HG02642 (cell line): ENCODE data around the gene UBE2E3.
A peak's percentile ranks its signal among the peaks of the same experiment; 100 is the strongest.

ENCODE experiments used
- ATAC-seq: cut with Tn5 transposase; IDR thresholded peaks from one replicate; pipeline ENCODE4 v1.9.1; 2021; ENCODE audit warnings: mild to moderate bottlenecking; ENCODE audit not compliant: unreplicated experiment, poor library complexity

The UBE2E3 gene

DNA sequence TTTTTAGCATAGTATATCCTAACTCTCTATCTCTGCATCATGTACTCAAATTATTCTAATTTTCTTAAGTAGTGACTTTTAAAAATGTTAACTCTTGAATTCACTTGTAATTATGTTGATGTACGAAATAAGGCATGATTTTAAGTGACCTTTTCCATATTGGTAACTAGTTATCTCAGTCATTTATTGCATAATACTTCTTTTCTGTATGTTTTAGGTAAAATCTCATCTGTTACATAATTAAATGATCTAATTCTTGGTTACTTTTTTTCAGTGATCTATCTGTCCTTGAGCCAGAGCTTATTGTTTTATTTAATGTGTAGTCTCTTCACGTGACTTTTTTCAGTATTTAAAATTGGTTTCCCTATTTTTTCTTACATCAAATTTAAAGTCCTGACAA lies 4.8 kb upstream of the UBE2E3 start:
- ATAC-seq = no peak

DNA sequence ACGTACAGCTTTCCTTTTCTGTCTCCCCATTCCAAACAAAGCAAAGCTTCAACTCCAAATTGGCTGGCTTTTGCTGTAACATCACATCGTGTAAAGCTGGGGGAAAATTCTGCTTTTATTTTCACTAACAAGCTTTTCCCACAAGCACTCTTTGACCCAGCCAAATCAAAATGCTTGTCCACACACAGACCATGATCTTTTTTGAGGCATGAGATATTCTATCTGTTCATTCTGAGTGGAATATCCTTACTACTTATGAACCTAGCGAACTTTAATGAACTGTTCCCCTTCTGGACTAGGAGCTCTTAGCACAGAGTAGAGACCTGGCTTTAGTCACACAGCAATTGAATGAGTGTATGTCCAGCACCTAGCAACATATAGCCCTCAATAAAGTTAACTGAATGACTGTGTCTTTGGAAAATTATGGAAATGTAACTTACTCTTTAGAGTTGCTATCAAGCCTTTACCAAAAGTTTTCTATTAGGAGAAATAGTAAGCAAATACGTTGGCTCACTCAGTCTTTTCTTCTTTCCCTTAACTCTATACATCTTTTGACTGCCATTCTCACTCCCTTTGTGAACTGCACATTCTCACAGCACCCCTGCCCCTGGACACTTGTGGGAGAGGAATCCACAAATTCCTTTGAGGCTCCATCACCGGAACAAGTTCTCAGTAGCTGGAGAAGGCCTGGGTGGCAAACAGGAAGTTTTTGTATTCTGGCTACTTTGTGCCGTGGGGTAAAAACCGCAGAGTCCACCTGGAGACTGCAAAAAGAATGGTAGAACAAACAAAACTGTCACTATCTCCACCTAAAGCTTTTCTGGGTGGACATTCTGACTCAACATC lies 1.3 kb upstream of the UBE2E3 start:
- no peak for ATAC-seq

DNA sequence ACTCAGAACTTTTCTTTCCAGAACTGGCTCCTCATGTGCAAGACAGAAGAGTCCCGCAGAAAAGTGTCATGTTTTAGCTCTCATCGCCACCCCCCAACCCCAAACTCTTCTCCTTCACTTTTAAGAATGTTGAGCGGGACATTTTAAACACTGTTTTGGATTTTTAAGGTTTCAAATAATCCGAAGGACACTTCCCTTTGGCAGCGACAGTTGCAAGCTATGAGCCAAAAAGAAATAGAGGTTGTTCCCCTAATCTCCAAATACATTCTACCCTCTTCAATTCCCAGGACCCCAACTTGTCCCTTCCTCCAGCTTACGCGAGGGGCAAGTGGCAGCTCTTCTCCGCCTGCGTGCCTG lies 678 bp upstream of the UBE2E3 start:
- ATAC-seq = no peak

- ATAC-seq = peak; percentile 17
Measured at GRCh38 chr2:180980943-180981911, 822 bp downstream of the UBE2E3 start.

- peak; percentile 33 for ATAC-seq
Measured at GRCh38 chr2:180983468-180984242, 3.2 kb downstream of the UBE2E3 start.

DNA sequence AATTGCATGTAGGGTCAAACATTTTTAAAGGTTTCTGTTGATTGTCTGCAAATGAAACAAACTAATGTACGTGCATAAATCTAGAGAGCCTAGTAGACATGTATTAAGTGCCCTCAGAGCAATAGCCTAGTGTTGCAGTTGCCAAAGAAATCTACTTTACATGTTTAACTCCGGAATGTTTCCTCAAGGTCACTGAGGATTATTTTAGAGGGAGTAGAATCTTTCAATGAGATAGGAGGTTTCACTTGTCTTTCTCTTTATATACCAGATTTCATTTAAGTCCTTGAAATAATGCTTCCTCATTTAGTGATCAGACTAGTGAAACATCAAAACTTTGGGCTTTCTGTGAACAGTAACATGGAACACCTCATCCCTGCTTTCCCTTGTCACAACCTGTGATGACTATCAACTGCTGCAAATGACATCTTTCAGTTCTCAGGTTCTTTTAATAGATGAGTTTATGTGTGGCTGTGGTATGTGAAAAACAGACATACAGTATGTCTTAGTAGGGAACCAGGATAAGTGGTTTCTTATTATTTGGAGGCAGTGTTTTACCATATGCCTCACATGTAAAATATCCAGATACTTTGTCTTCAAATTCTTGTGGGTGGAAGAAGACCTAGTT lies 5.5 kb downstream of the UBE2E3 start:
- ATAC-seq = no peak

DNA sequence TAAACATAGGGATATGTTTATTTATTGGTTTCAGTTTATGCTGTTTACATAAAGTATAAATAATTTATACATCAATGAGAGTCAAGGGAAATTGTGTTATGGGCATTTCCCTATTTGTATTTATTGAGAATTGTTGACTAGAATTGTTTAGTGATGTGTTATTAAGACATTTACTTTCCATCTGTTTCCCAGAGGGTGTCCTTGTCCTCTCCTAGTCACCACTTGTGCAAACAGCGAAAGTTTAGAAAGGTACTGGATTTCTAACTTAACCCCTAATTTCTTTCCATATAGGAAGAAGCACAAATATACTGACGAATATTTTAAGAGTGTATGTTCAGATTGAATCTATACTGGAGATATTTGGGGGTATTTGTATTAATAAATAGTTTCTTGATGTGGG lies 6.7 kb downstream of the UBE2E3 start:
- ATAC-seq = no peak

- no peak for ATAC-seq
Measured at GRCh38 chr2:180990337-180990736, 9.9 kb downstream of the UBE2E3 start.

- ATAC-seq = no peak
Measured at GRCh38 chr2:180990794-180991193, 10.4 kb downstream of the UBE2E3 start.

GRCh38 chr2:180991361-180991760 lies 11.0 kb downstream of the UBE2E3 start:
- no peak for ATAC-seq

GRCh38 chr2:180991820-180992219 lies 11.4 kb downstream of the UBE2E3 start:
- peak; percentile 82 for ATAC-seq

DNA sequence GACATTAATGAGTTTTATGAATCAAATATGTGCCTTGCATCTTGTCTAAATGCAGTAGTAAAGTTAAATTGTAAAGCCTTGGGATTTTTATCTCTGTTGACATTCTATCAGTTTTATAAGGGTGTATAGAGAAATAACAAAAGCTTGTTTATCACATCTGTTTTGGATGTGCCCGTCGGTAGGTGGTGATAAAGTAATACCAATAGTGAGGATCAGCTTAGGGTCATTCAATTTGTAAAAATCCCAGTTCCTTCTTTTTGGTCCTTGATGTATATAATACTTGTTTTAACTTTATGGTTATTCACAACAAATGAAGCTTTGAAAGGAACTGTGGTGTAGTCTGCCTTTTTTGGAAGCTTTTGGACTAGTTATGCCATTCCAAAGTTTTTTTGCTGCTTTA lies 12.6 kb downstream of the UBE2E3 start:
- no peak for ATAC-seq

- ATAC-seq = no peak
Measured at GRCh38 chr2:180999274-180999964, 19.0 kb downstream of the UBE2E3 start.

DNA sequence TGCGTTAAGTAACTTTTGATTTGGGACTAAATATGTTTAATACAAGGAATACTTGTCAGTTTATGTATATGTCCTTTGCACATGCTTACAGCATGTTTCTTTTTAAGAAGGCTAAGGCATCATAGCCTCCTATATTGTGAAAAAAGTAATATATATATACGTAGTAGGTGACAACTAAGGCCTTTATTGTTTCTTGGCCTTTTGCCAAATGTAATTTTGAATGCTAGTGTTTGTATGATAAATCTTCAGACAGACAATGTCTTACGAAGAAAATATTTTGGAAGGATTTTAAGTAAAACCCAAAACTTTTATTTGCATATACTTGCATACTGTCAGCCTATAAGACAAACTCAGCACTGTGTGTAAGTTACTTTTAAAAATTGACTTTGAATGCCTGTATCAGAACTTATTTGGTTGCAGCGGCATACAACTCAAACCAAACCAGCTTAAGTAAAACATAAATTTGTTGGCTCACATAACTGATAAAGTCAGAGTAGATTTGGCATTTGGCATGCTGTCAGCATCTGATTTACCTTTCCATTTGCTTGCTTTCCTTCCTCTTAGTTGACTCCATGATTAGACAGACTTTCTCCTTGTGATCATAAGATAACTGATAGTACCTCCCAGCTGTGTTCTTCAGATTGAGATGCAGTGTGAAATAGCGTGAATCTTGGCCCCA lies 24.4 kb downstream of the UBE2E3 start:
- ATAC-seq = no peak

- ATAC-seq = no peak
Measured at GRCh38 chr2:181005326-181005655, 24.9 kb downstream of the UBE2E3 start.

DNA sequence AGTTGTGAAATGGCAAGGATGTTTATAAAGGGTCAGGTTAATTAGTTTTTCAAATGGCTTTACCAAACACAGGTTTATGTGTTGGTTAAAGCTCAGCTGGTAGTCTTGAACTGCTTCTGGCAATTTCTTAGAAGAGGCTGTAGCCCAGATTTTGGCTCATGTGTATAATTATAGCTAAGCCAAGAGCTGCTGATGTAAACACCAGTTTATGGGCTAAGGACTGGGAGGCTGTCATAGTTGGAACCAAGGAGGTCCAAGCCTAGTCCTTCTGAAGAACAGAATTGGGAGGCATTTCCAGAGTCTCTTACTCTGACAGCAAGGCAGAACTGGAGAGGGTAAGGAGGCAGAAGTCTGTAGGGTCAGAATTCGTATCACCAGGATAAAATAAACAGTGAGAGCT lies 25.4 kb downstream of the UBE2E3 start:
- no peak for ATAC-seq

DNA sequence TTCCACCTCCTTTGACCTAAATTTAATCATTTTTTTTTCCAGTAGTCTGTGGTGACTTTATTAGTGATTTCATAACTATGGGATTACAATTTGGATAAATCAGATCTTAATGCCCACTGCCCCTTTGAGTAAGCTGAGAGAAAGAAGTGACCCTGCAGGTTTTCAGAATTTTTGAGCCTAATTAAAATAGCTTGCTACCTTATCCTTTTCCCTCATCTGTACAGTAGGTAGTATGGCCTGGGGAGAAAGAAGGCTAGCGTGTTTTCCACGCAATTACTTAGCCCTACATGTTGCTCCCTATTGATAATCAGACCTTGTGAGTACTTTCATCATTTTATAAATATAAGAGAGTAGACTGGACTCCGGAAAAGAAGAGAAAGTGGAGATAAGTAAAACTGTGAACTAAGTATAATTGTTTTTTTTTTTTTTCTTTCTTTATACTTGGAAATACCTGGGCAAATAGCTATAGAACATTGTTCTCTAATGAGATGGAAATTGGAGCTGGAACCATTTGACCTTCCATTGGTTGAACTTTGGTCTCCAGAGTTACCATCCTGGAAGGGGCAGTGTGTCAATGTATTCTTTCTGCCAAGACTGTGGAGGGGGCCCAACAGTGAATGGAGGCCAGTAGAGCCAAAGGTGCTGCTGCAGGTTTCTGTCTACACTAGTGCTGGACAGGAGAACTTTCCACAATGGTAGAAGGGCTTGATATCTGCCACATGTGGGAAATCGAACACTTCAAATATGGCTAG lies 26.9 kb downstream of the UBE2E3 start:
- ATAC-seq = no peak

DNA sequence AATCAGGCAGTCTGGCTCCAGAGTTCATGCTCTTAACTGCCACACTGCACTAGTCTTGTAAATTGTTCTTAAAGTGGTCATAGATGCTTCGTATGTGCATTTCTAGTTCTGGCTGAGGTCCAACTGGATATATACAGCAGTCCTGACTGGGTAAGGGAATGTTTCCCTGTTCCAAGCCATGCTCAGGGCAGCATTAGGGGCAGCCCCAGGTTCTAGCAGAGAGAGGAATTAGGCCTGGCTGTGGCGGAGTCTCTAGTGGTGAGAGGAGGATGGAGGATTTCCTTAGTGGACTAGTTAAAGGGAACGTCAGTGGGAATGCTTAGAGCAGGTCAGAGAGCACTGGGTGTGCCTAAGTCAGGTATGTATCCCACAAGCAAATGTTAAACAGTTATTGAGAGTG lies 28.0 kb downstream of the UBE2E3 start:
- ATAC-seq = no peak
